ENCODE results near the gene FBXL20. TPM values are rescaled to one million over a fixed set of nuclear protein-coding genes. Genes with fewer than 3 reads are reported as not detected.

The FBXL20 gene
- total RNA-seq, 6 experiments from 2014 or later = 6.0 to 9.8 (median 8.5) TPM

DNA sequence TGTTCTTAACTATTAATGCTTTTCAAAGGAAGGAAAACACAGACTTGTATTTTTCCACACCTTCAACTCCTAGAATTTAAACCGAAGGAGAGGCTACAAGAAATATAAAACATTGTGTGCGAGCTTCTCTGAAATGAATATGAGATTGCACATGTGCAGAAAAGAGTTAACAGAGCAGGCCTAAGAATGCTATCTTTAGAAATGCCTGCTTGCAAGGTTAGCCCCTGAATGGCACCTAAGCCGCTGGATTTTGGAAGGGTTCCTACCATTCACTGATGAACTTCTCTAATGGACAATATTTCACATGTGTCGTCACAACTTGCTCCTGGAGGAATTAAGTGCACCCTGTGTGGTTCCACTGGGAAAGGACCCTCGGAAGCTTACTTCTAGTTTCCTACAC lies 69.3 kb downstream of the FBXL20 start:
- no peak for DNase-seq
- intact Hi-C loops (cut with DNase I) = no loop called here
- no peak overlapping the region for H3K27ac ChIP-seq
- no peaks in the 10 kb centered on the region for H3K9me3 ChIP-seq
- no peak for ATAC-seq
- H3K27me3 ChIP-seq = no peaks in the 10 kb centered on the region
- H3K36me3 ChIP-seq = no peaks in the 10 kb centered on the region
- 90% methylated on average over 4 of the region's 5 CpGs for WGBS (ENCODE audit: insufficient coverage, low coverage, low lambda C conversion rate, missing lambda C conversion rate)
- TF ChIP-seq, protein P1, sequence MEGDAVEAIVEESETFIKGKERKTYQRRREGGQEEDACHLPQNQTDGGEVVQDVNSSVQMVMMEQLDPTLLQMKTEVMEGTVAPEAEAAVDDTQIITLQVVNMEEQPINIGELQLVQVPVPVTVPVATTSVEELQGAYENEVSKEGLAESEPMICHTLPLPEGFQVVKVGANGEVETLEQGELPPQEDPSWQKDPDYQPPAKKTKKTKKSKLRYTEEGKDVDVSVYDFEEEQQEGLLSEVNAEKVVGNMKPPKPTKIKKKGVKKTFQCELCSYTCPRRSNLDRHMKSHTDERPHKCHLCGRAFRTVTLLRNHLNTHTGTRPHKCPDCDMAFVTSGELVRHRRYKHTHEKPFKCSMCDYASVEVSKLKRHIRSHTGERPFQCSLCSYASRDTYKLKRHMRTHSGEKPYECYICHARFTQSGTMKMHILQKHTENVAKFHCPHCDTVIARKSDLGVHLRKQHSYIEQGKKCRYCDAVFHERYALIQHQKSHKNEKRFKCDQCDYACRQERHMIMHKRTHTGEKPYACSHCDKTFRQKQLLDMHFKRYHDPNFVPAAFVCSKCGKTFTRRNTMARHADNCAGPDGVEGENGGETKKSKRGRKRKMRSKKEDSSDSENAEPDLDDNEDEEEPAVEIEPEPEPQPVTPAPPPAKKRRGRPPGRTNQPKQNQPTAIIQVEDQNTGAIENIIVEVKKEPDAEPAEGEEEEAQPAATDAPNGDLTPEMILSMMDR (IDR thresholded peaks at IDR 0.05) = no peak
- no peak for TF ChIP-seq POLR2A (IDR thresholded peaks at IDR 0.05)
- no peak overlapping the region for H3K4me3 ChIP-seq
- no peaks in the 10 kb centered on the region for H3K4me1 ChIP-seq

DNA sequence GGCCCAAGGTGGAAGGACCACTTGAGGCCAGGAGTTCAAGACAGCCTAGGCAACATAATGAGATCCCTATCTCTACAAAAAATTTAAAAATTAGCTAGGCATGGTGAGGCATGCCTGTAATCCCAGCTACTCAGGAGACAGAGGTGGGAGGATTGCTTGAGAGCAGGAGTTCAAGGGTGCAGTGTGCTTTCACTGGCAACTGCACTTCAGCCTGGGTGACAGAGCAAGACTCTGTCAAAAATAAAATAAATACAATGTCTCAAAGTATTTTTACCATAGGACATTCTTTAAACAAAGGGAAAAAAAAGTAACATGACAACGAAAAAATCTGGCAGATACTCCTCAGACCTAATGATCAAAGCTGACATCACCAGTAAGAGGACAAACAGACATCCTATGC lies 72.6 kb downstream of the FBXL20 start:
- Histone ChIP-seq H3K4me1 (peaks cover 0 to 16% (median 2%) of the 10 kb centered on the region in 4 donors), H3K36me3 (no peaks in the 10 kb centered on the region), H3K27me3 (no peaks in the 10 kb centered on the region), H3K9me3 (no peaks in the 10 kb centered on the region), H3K4me3 (no peak overlapping the region), H3K27ac (no peak overlapping the region)
- ATAC-seq = no peak
- no peak for DNase-seq
- 42% methylated on average over 1 of the region's 1 CpG for WGBS (ENCODE audit: insufficient coverage, low coverage, low lambda C conversion rate, missing lambda C conversion rate)
- TF ChIP-seq POLR2A (IDR thresholded peaks at IDR 0.05) = no peak
- TF ChIP-seq, protein P1 (IDR thresholded peaks at IDR 0.05) = no peak
- intact Hi-C loops (cut with DNase I) = no loop called here

DNA sequence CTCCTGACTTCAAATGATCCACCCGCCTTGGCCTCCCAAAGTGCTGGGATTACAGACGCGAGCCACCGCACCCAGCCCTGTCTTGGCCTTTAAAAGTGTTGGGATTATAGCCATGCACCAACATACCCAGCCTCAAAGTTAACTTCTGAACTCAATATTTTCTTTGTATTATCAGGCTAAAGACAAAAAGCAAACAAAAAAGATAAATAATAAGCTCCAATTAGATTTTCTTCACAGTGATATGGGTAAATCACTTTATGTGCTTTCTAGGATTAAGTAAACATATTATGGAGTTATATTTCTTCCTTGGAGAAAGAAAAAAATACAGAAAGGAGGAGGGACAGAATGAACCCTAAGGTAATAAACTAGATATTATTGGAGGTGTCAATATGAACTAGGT lies 74.3 kb downstream of the FBXL20 start:
- intact Hi-C loops (cut with DNase I) = no loop called here
- Histone ChIP-seq H3K27ac (no peak overlapping the region), H3K36me3 (no peaks in the 10 kb centered on the region), H3K4me3 (no peak overlapping the region), H3K4me1 (peaks cover 0 to 16% (median 2%) of the 10 kb centered on the region in 4 donors), H3K9me3 (no peaks in the 10 kb centered on the region), H3K27me3 (no peaks in the 10 kb centered on the region)
- no peak for ATAC-seq
- DNase-seq = no peak
- WGBS (ENCODE audit: insufficient coverage, low coverage, low lambda C conversion rate, missing lambda C conversion rate) = 95% methylated on average over 4 of the region's 4 CpGs
- no peak for TF ChIP-seq POLR2A (IDR thresholded peaks at IDR 0.05)
- TF ChIP-seq, protein P1 (IDR thresholded peaks at IDR 0.05) = no peak

DNA sequence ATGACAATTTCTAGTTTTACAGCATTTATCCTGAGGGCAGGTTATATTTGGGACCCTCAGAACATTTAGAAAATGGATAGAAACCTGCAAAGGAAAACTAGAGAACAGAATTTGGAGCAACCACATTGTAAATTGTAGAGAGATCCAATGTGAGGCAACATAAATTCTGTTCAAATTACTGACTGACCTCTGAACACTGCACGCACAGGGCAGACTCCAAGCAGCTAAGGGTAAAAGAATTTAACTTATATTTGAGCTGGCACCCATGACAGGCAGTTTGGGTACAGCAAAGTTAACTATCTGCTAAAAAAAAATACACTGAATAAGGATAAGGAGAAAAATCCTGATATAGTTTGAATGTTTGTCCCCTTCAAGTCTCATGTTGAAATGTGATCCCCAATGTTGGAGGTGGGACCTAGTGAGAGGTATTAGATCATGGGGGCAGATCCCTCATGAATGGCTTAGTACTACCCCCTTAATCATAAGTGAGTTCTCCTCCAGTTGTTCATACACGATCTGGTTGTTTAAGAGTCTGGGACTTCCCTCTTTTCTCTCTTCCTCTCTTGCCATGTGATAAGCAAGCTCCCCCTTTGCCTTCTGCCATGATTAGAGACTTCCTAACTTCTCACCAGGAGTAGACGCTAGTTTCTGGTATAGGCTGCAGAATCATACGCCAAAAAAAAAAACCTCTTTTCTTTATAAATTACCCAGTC lies 75.7 kb downstream of the FBXL20 start:
- Histone ChIP-seq H3K36me3 (no peaks in the 10 kb centered on the region), H3K27ac (peak overlapping the region in 1 of 3 donors; percentile 6), H3K4me1 (peaks cover 0 to 21% (median 2%) of the 10 kb centered on the region in 4 donors), H3K9me3 (no peaks in the 10 kb centered on the region), H3K27me3 (no peaks in the 10 kb centered on the region), H3K4me3 (no peak overlapping the region)
- TF ChIP-seq, protein P1 (IDR thresholded peaks at IDR 0.05) = no peak
- no peak for TF ChIP-seq POLR2A (IDR thresholded peaks at IDR 0.05)
- DNase-seq (no peak), ATAC-seq (peak; percentile 68 to 73 (median 70))
- intact Hi-C loops (cut with DNase I) = no loop called here
- WGBS (ENCODE audit: insufficient coverage, low coverage, low lambda C conversion rate, missing lambda C conversion rate) = 38% methylated on average over 4 of the region's 4 CpGs
